CD4-positive, alpha-beta T cell (primary cell): Measurements from ENCODE around the gene ZFTA. TPM values are rescaled to one million over a fixed set of nuclear protein-coding genes. Genes with fewer than 3 reads are reported as not detected.

Experiments used
- ATAC-seq: fragments of 200-7000 bp; cut with Tn5 transposase; one replicate; pipeline ENCODE4 v1.10.0; 2022; ENCODE audit warnings: mild to moderate bottlenecking; ENCODE audit not compliant: poor library complexity
- CTCF ChIA-PET: fragments of 350-600 bp; sonication (Branson Sonifier 250); formaldehyde crosslinking; loops from one replicate; lab custom pipeline; 2021; ENCODE audit warnings: antibody characterized with exemption, inconsistent platforms; lab: Charles Lee
- POLR2A ChIA-PET: fragments of 350-600 bp; sonication (Branson Sonifier 250); formaldehyde crosslinking; loops from one replicate; lab custom pipeline; 2021; ENCODE audit warnings: antibody characterized with exemption, inconsistent platforms; lab: Charles Lee
- DNase-seq, 14 experiments: peaks; one replicate each; pipeline ENCODE4 v3.0.0-alpha.2; 2013 to 2020; ENCODE audit warnings: mixed read lengths in 2 of 14
- H3K27ac ChIP-seq, 2 donors: one replicate each; pipeline versions ENCODE4 v1.5.1 to v1.7.0; 2013; ENCODE audit warnings: low read length in 2 of 2, low read depth in 1 of 2, mild to moderate bottlenecking in 1 of 2
- H3K27me3 ChIP-seq, 2 experiments: 1 replicate in 1 of 2; 2 replicates in 1 of 2; pipeline versions ENCODE4 v1.6.1 to v1.7.0; 2013; ENCODE audit warnings: low read length in 2 of 2, control low read depth in 1 of 2, mild to moderate bottlenecking in 1 of 2, moderate library complexity in 1 of 2; ENCODE audit not compliant: insufficient read depth in 2 of 2, control insufficient read depth in 1 of 2
- H3K36me3 ChIP-seq: one replicate; pipeline ENCODE4 v1.6.1; 2013; ENCODE audit warnings: low read length, control low read depth; ENCODE audit not compliant: insufficient read depth
- H3K4me1 ChIP-seq: one replicate; pipeline ENCODE4 v1.6.1; 2013; ENCODE audit warnings: low read length, control low read depth; ENCODE audit not compliant: insufficient read depth
- H3K4me3 ChIP-seq: one replicate; pipeline ENCODE4 v1.5.1; 2013; ENCODE audit warnings: mild to moderate bottlenecking, low read length, moderate library complexity
- H3K9me3 ChIP-seq, 2 experiments: 1 replicate in 1 of 2; 2 replicates in 1 of 2; pipeline versions ENCODE4 v1.6.1 to v1.7.0; 2013; ENCODE audit warnings: low read length in 2 of 2, mild to moderate bottlenecking in 2 of 2, control low read depth in 1 of 2, moderate library complexity in 1 of 2; ENCODE audit not compliant: control insufficient read depth in 1 of 2, insufficient read depth in 1 of 2
- H3K27ac Mint-ChIP-seq: one replicate; pipeline ENCODE4 v1.8.0; 2020; ENCODE audit warnings: mixed read lengths
- H3K27me3 Mint-ChIP-seq: one replicate; pipeline ENCODE4 v1.8.0; 2021; ENCODE audit warnings: mixed read lengths
- H3K36me3 Mint-ChIP-seq: one replicate; pipeline ENCODE4 v1.8.0; 2021; ENCODE audit warnings: low read depth, mixed read lengths
- H3K4me1 Mint-ChIP-seq: one replicate; pipeline ENCODE4 v1.8.0; 2021; ENCODE audit warnings: low read depth, mixed read lengths
- H3K4me3 Mint-ChIP-seq: one replicate; pipeline ENCODE4 v1.8.0; 2020; ENCODE audit warnings: mild to moderate bottlenecking, mixed read lengths
- H3K9me3 Mint-ChIP-seq: one replicate; pipeline ENCODE4 v1.8.0; 2020; ENCODE audit warnings: mixed read lengths
- CTCF ChIP-seq: fragments of 200-600 bp; IDR thresholded peaks from one replicate; pipeline ENCODE4 v1.8.0; 2022; ENCODE audit warnings: antibody characterized with exemption, mild to moderate bottlenecking
- intact Hi-C, 2 experiments: fragments of 100-400 bp; cut with DNase I in 1 of 2; cut with micrococcal nuclease in 1 of 2; formaldehyde crosslinking; loops; one replicate each; pipeline versions ENCODE4 v1.15.1 to v1.9.0; 2023 to 2025; cut with DNase I, micrococcal nuclease
- total RNA-seq, 174 experiments: library from RNA in 2 of 174; stranded (reverse) in 2 of 174; gene quantifications; one replicate each; pipeline ENCODE4 v1.2.3 and lab custom pipeline; 2021 to 2026

ZFTA gene
- total RNA-seq, 2 experiments from 2014 or later, result 0.95 to 1.0 TPM

- H3K4me1 ChIP-seq, result no peaks in the 10 kb centered on the region
- TF ChIP-seq CTCF, result no peak
- Mint-ChIP-seq H3K9me3 (no peaks in the 10 kb centered on the region), H3K4me3 (no peak overlapping the region), H3K36me3 (no peaks in the 10 kb centered on the region), H3K27me3 (no peaks in the 10 kb centered on the region), H3K27ac (no peak overlapping the region), H3K4me1 (no peaks in the 10 kb centered on the region)
- H3K4me3 ChIP-seq, result no peak overlapping the region
- H3K27ac ChIP-seq, result no peak overlapping the region
- no peak for ATAC-seq
- no peak for DNase-seq
- ChIA-PET POLR2A (no interaction called here), CTCF (no interaction called here)
- H3K36me3 ChIP-seq, result no peaks in the 10 kb centered on the region
- intact Hi-C loops, result no loop called here
- no peaks in the 10 kb centered on the region for H3K27me3 ChIP-seq
- no peaks in the 10 kb centered on the region for H3K9me3 ChIP-seq
These were observed 32.3 kb upstream of the ZFTA start for GRCh38 chr11:63800921-63801320.

DNA sequence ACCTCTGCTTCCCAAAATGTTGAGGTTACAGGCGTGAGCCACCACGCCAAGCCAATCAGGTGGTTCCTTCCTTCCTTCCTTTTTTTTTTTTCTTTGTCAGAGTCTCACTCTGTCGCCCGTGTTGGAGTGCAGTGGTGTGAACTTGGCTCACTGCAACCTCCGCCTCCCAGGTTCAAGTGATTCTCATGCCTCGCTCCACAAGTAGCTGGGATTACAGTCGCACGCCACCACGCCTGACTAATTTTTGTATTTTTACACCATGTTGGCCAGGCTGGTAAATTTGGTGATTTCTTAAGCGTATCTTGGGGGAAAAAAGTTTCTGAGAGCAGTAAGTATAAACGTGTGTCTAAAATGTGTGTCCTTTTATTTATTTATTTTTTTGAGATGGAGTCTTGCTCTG is 26.5 kb upstream of the ZFTA start:
- H3K27me3 Mint-ChIP-seq, result peaks cover 4% of the 10 kb centered on the region
- no peaks in the 10 kb centered on the region for H3K36me3 Mint-ChIP-seq
- Histone ChIP-seq H3K4me3 (no peak overlapping the region), H3K36me3 (no peaks in the 10 kb centered on the region), H3K27me3 (no peaks in the 10 kb centered on the region), H3K4me1 (no peaks in the 10 kb centered on the region), H3K9me3 (peaks cover 16 to 18% of the 10 kb centered on the region in 2 experiments), H3K27ac (no peak overlapping the region)
- TF ChIP-seq CTCF, result no peak
- no peak overlapping the region for H3K4me3 Mint-ChIP-seq
- POLR2A ChIA-PET, result no interaction called here
- CTCF ChIA-PET, result no interaction called here
- no peak for DNase-seq
- no peaks in the 10 kb centered on the region for H3K4me1 Mint-ChIP-seq
- no peaks in the 10 kb centered on the region for H3K9me3 Mint-ChIP-seq
- no peak overlapping the region for H3K27ac Mint-ChIP-seq
- intact Hi-C loops, result no loop called here
- ATAC-seq, result no peak

DNA sequence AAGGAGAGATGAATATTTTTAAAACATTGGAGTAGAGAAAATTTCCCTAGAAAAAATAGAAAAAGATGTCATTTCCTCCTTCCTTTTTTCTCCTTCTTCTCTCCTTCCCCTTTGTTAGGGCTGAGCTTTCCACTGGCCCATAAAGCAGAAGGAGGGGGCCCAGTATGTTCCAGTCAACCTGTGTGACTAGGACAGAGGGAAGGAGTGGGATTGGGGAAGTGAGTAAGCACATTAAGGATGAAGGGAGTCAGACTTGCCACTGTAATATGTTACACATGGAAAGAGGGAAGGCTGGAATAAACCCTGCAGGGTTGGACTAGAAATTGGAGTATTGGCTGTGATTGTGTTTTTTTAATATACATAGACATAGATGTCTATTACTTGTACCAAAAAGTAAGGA is 24.6 kb upstream of the ZFTA start:
- ATAC-seq (no peak), DNase-seq (no peak)
- Mint-ChIP-seq H3K9me3 (no peaks in the 10 kb centered on the region), H3K4me3 (no peak overlapping the region), H3K27ac (no peak overlapping the region), H3K4me1 (no peaks in the 10 kb centered on the region), H3K27me3 (peaks cover 4% of the 10 kb centered on the region), H3K36me3 (no peaks in the 10 kb centered on the region)
- ChIA-PET CTCF (no interaction called here), POLR2A (no interaction called here)
- Histone ChIP-seq H3K4me1 (no peaks in the 10 kb centered on the region), H3K27ac (no peak overlapping the region), H3K36me3 (no peaks in the 10 kb centered on the region), H3K4me3 (no peak overlapping the region), H3K9me3 (peaks cover 18 to 19% of the 10 kb centered on the region in 2 experiments), H3K27me3 (no peaks in the 10 kb centered on the region)
- TF ChIP-seq CTCF, result no peak
- intact Hi-C loops, result no loop called here
